H9 (cell line): ENCODE measurements around the gene TRIM27. TPM values are rescaled to one million over a fixed set of nuclear protein-coding genes. Genes with fewer than 3 reads are reported as not detected.

ENCODE experiments used
- DNase-seq: peaks from one replicate; pipeline ENCODE4 v3.0.0-alpha.2; 2017
- H2AFZ ChIP-seq: one replicate; pipeline ENCODE4 v1.6.1; 2013; ENCODE audit warnings: mild to moderate bottlenecking, low read length, control low read depth, moderate library complexity
- H2AK5ac ChIP-seq: 2 replicates; pipeline ENCODE4 v1.6.1; 2013; ENCODE audit warnings: low read length, control low read depth, mixed read lengths; ENCODE audit not compliant: insufficient read length
- H2BK120ac ChIP-seq: one replicate; pipeline ENCODE4 v1.6.1; 2013; ENCODE audit warnings: low read depth, mild to moderate bottlenecking, low read length, control low read depth, inconsistent platforms; ENCODE audit not compliant: poor library complexity, severe bottlenecking
- H2BK12ac ChIP-seq: 2 replicates; pipeline ENCODE4 v1.6.1; 2013; ENCODE audit warnings: low read length, control low read depth, mixed read lengths, low read depth; ENCODE audit not compliant: insufficient read length
- H2BK15ac ChIP-seq: 2 replicates; pipeline ENCODE4 v1.6.1; 2013; ENCODE audit warnings: low read depth, low read length, control low read depth
- H2BK20ac ChIP-seq: one replicate; pipeline ENCODE4 v1.6.1; 2013; ENCODE audit warnings: low read depth, mild to moderate bottlenecking, low read length, control low read depth, inconsistent platforms; ENCODE audit not compliant: poor library complexity, severe bottlenecking
- H2BK5ac ChIP-seq: 2 replicates; pipeline ENCODE4 v1.6.1; 2013; ENCODE audit warnings: low read length, control low read depth, mixed read lengths; ENCODE audit not compliant: insufficient read length
- H3K14ac ChIP-seq: 2 replicates; pipeline ENCODE4 v1.6.1; 2013; ENCODE audit warnings: low read length, control low read depth; ENCODE audit not compliant: insufficient read depth
- H3K18ac ChIP-seq: 2 replicates; pipeline ENCODE4 v1.6.1; 2013; ENCODE audit warnings: low read depth, mild to moderate bottlenecking, mixed read lengths, low read length, control low read depth; ENCODE audit not compliant: insufficient read length
- H3K23ac ChIP-seq: 2 replicates; pipeline ENCODE4 v1.6.1; 2013; ENCODE audit warnings: low read length, control low read depth, mixed read lengths, low read depth; ENCODE audit not compliant: insufficient read length
- H3K23me2 ChIP-seq: 2 replicates; pipeline ENCODE4 v1.6.1; 2013; ENCODE audit warnings: low read depth, mild to moderate bottlenecking, mixed read lengths, low read length, control low read depth; ENCODE audit not compliant: insufficient read length, poor library complexity, severe bottlenecking
- H3K27ac ChIP-seq: 2 replicates; pipeline ENCODE4 v1.5.1; 2013; ENCODE audit warnings: low read length, control low read depth, mixed read lengths, low read depth; ENCODE audit not compliant: insufficient read length
- H3K27me3 ChIP-seq: 2 replicates; pipeline ENCODE4 v1.6.1; 2013; ENCODE audit warnings: low read length, control low read depth, inconsistent platforms; ENCODE audit not compliant: insufficient read depth
- H3K4ac ChIP-seq: 2 replicates; pipeline ENCODE4 v1.6.1; 2013; ENCODE audit warnings: low read depth, mild to moderate bottlenecking, control low read depth, inconsistent platforms, low read length, moderate library complexity
- H3K4me1 ChIP-seq: 2 replicates; pipeline ENCODE4 v1.6.1; 2013; ENCODE audit warnings: low read length, control low read depth, inconsistent platforms; ENCODE audit not compliant: insufficient read depth
- H3K4me2 ChIP-seq: 2 replicates; pipeline ENCODE4 v1.6.1; 2013; ENCODE audit warnings: low read length, control low read depth, mixed read lengths; ENCODE audit not compliant: insufficient read length, insufficient read depth
- H3K56ac ChIP-seq: 2 replicates; pipeline ENCODE4 v1.6.1; 2013; ENCODE audit warnings: low read depth, mild to moderate bottlenecking, mixed read lengths, low read length, control low read depth; ENCODE audit not compliant: insufficient read length
- H3K79me1 ChIP-seq: 2 replicates; pipeline ENCODE4 v1.6.1; 2013; ENCODE audit warnings: low read depth, mild to moderate bottlenecking, moderate library complexity, low read length, control low read depth, inconsistent platforms; ENCODE audit not compliant: insufficient read depth, poor library complexity, severe bottlenecking
- H3K79me2 ChIP-seq: 2 replicates; pipeline ENCODE4 v1.6.1; 2013; ENCODE audit warnings: low read length, control low read depth, inconsistent platforms; ENCODE audit not compliant: insufficient read depth
- H3K9ac ChIP-seq: 2 replicates; pipeline ENCODE4 v1.6.1; 2013; ENCODE audit warnings: low read length, control low read depth, mixed read lengths; ENCODE audit not compliant: insufficient read length; ENCODE audit errors: extremely low read depth
- H3K9me3 ChIP-seq: one replicate; pipeline ENCODE4 v1.6.1; 2013; ENCODE audit warnings: low read depth, low read length, inconsistent platforms; ENCODE audit not compliant: control insufficient read depth
- H3T11ph ChIP-seq: one replicate; pipeline ENCODE4 v1.6.1; 2013; ENCODE audit warnings: mild to moderate bottlenecking, low read length, control low read depth, inconsistent platforms
- H4K20me1 ChIP-seq: one replicate; pipeline ENCODE4 v1.6.1; 2013; ENCODE audit not compliant: control insufficient read depth, insufficient read length, insufficient read depth
- H4K5ac ChIP-seq: 2 replicates; pipeline ENCODE4 v1.6.1; 2013; ENCODE audit warnings: low read depth, mild to moderate bottlenecking, mixed read lengths, low read length, control low read depth; ENCODE audit not compliant: insufficient read length
- H4K8ac ChIP-seq: replicated peaks from 2 replicates; pipeline ENCODE4 v1.6.1; 2013; ENCODE audit warnings: low read length, control low read depth, mixed read lengths, low read depth; ENCODE audit not compliant: insufficient read length
- H4K91ac ChIP-seq: 2 replicates; pipeline ENCODE4 v1.6.1; 2013; ENCODE audit warnings: low read depth, mild to moderate bottlenecking, moderate library complexity, mixed read lengths, low read length, control low read depth; ENCODE audit not compliant: insufficient read length
- H3K27ac Mint-ChIP-seq, 3 experiments: 2 replicates in 2 of 3; 3 replicates in 1 of 3; pipeline ENCODE4 v1.8.0; 2020 to 2021; ENCODE audit warnings: mixed read lengths in 3 of 3, mild to moderate bottlenecking in 1 of 3, moderate library complexity in 1 of 3
- H3K27me3 Mint-ChIP-seq: 2 replicates; pipeline ENCODE4 v1.8.0; 2021; ENCODE audit warnings: low read depth, mild to moderate bottlenecking, moderate library complexity, mixed read lengths
- H3K36me3 Mint-ChIP-seq, 3 experiments: 2 replicates in 2 of 3; 3 replicates in 1 of 3; pipeline ENCODE4 v1.8.0; 2020 to 2021; ENCODE audit warnings: low read depth in 3 of 3, mixed read lengths in 3 of 3; ENCODE audit not compliant: insufficient read depth in 1 of 3
- H3K4me1 Mint-ChIP-seq, 2 experiments: 2 replicates each; pipeline ENCODE4 v1.8.0; 2020; ENCODE audit warnings: mixed read lengths in 2 of 2
- H3K4me3 Mint-ChIP-seq, 2 experiments: 2 replicates in 1 of 2; 3 replicates in 1 of 2; pipeline ENCODE4 v1.8.0; 2020 to 2021; ENCODE audit warnings: mild to moderate bottlenecking in 2 of 2, mixed read lengths in 2 of 2, moderate library complexity in 1 of 2
- H3K9me3 Mint-ChIP-seq, 2 experiments: 2 replicates in 1 of 2; 3 replicates in 1 of 2; pipeline ENCODE4 v1.8.0; 2020; ENCODE audit warnings: mild to moderate bottlenecking in 2 of 2, mixed read lengths in 2 of 2, moderate library complexity in 1 of 2
- WGBS: extraction: QIAGEN DNeasy Blood & Tissue Kit; methylation state at CpG from one replicate; pipeline ENCODE4 v1.1.7; 2013; ENCODE audit warnings: missing lambda C conversion rate, low lambda C conversion rate, mixed read lengths; ENCODE audit not compliant: insufficient read length; ENCODE audit errors: extremely low coverage; 5-methylcytosine and 5-hydroxymethylcytosine counted together
- total RNA-seq: library from RNA; stranded (reverse); gene quantifications from 2 replicates; pipeline ENCODE4 v1.2.1, GENCODE V29; 2021
- TF ChIP-seq, protein P1 (sequence below): fragments of 200-600 bp; sonication (generic); conservative IDR thresholded peaks from 3 replicates; pipeline ENCODE4 v1.8.0; 2021; ENCODE audit warnings: antibody characterized with exemption, mild to moderate bottlenecking

The TRIM27 gene
- total RNA-seq, 1 experiment from 2014 or later = 98.2 TPM

DNA sequence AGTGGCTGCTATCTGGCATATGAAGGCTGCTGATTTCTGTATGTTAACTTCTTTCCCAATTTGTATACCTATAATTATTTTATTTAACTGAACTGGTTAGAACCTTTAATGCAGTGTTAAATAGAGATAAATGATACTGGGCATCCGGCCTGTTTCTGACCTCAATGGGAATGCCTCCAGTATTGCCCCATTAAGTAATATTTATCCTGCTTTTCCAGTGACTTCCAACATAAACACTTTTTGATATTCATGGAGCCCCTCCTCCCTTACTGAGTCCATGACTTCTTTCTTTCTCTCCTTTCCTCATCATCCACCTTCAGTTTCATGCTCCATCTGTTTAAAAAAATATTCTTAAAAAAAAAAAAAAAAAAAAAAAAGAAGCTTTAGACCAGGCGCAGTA is 8.8 kb downstream of the TRIM27 start:
- Histone ChIP-seq H2BK15ac (no peak overlapping the region), H3K79me1 (peaks cover 11% of the 10 kb centered on the region), H2BK120ac (no peak overlapping the region), H3K9ac (no peak overlapping the region), H3K23me2 (no peaks in the 10 kb centered on the region), H3K27me3 (no peaks in the 10 kb centered on the region), H3K14ac (no peak overlapping the region), H3K4me2 (no peak overlapping the region), H4K5ac (no peak overlapping the region), H3K9me3 (no peaks in the 10 kb centered on the region), H3K23ac (no peak overlapping the region), H3K27ac (no peak overlapping the region), H4K20me1 (no peaks in the 10 kb centered on the region), H2AFZ (no peak overlapping the region), H2BK20ac (no peak overlapping the region), H3K4ac (no peak overlapping the region), H3K18ac (no peak overlapping the region), H4K8ac (no peak overlapping the region), H2BK12ac (no peak overlapping the region), H3K79me2 (peaks cover 8% of the 10 kb centered on the region; the same call in 1 of the 2 replicates), H2BK5ac (no peak overlapping the region), H2AK5ac (no peak overlapping the region), H3K4me1 (no peaks in the 10 kb centered on the region), H4K91ac (no peak overlapping the region), H3K56ac (no peak overlapping the region), H3T11ph (no peak overlapping the region)
- Mint-ChIP-seq H3K4me3 (no peak overlapping the region), H3K4me1 (no peaks in the 10 kb centered on the region), H3K27ac (no peak overlapping the region), H3K9me3 (no peaks in the 10 kb centered on the region), H3K36me3 (peaks cover 57 to 91% (median 77%) of the 10 kb centered on the region in 3 experiments), H3K27me3 (no peaks in the 10 kb centered on the region)
- no peak for DNase-seq
- WGBS = no CpG with 5 or more reads among the region's 2 CpGs
- TF ChIP-seq, protein P1, sequence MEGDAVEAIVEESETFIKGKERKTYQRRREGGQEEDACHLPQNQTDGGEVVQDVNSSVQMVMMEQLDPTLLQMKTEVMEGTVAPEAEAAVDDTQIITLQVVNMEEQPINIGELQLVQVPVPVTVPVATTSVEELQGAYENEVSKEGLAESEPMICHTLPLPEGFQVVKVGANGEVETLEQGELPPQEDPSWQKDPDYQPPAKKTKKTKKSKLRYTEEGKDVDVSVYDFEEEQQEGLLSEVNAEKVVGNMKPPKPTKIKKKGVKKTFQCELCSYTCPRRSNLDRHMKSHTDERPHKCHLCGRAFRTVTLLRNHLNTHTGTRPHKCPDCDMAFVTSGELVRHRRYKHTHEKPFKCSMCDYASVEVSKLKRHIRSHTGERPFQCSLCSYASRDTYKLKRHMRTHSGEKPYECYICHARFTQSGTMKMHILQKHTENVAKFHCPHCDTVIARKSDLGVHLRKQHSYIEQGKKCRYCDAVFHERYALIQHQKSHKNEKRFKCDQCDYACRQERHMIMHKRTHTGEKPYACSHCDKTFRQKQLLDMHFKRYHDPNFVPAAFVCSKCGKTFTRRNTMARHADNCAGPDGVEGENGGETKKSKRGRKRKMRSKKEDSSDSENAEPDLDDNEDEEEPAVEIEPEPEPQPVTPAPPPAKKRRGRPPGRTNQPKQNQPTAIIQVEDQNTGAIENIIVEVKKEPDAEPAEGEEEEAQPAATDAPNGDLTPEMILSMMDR = no peak
